H7 (cell line): ENCODE measurements around the gene THBD. TPM values are rescaled to one million over a fixed set of nuclear protein-coding genes. Genes with fewer than 3 reads are reported as not detected.

Experiments used
- DNase-seq: peaks from one replicate; pipeline ENCODE4 v3.0.0; 2012
- H3K27me3 ChIP-seq: 2 replicates; pipeline ENCODE4 v1.6.0; 2011; ENCODE audit warnings: mild to moderate bottlenecking, low read length; ENCODE audit not compliant: control insufficient read depth, insufficient read depth
- H3K36me3 ChIP-seq: replicated peaks from 2 replicates; pipeline ENCODE4 v1.5.1; 2011; ENCODE audit warnings: low read length; ENCODE audit not compliant: control insufficient read depth, insufficient read depth
- H3K4me3 ChIP-seq: 2 replicates; pipeline ENCODE4 v1.5.1; 2011; ENCODE audit warnings: low read depth, mild to moderate bottlenecking, control low read depth, low read length, moderate library complexity; ENCODE audit not compliant: insufficient read depth
- total RNA-seq: library from RNA; depleted of rRNA; stranded (reverse); fragments of >200 nt; shearing (Covaris generic); gene quantifications from 2 replicates; pipeline ENCODE4 v1.2.3, GENCODE V29; 2014

The THBD gene
- total RNA-seq, 1 experiment from 2014 or later, result 1.2 TPM

GRCh38 chr20:23078351-23079015, 29.0 kb upstream of the THBD start:
- DNase-seq, result no peak
- Histone ChIP-seq H3K4me3 (no peak overlapping the region), H3K27me3 (no peaks in the 10 kb centered on the region)

GRCh38 chr20:23077277-23077676, 27.8 kb upstream of the THBD start:
- Histone ChIP-seq H3K4me3 (no peak overlapping the region), H3K36me3 (no peaks in the 10 kb centered on the region), H3K27me3 (no peaks in the 10 kb centered on the region)
- DNase-seq, result no peak

More at GRCh38 chr20:23078351-23079015, 29.0 kb upstream of the THBD start:
- no peaks in the 10 kb centered on the region for H3K36me3 ChIP-seq

- DNase-seq, result no peak
- Histone ChIP-seq H3K4me3 (no peak overlapping the region), H3K36me3 (no peaks in the 10 kb centered on the region), H3K27me3 (no peaks in the 10 kb centered on the region)
Observed at GRCh38 chr20:23074052-23074451, 24.6 kb upstream of the THBD start.

GRCh38 chr20:23072892-23073586, 23.6 kb upstream of the THBD start:
- Histone ChIP-seq H3K36me3 (no peaks in the 10 kb centered on the region), H3K4me3 (no peak overlapping the region), H3K27me3 (no peaks in the 10 kb centered on the region)
- no peak for DNase-seq

GRCh38 chr20:23071996-23072395, 22.5 kb upstream of the THBD start:
- no peak overlapping the region for H3K4me3 ChIP-seq
- no peaks in the 10 kb centered on the region for H3K27me3 ChIP-seq
- no peak for DNase-seq
- H3K36me3 ChIP-seq, result no peaks in the 10 kb centered on the region

- Histone ChIP-seq H3K27me3 (no peaks in the 10 kb centered on the region), H3K36me3 (no peaks in the 10 kb centered on the region), H3K4me3 (no peak overlapping the region)
- DNase-seq, result no peak
Observed at GRCh38 chr20:23071398-23071797, 21.9 kb upstream of the THBD start.

GRCh38 chr20:23069108-23069507, 19.6 kb upstream of the THBD start:
- no peaks in the 10 kb centered on the region for H3K36me3 ChIP-seq
- H3K4me3 ChIP-seq, result no peak overlapping the region
- H3K27me3 ChIP-seq, result no peaks in the 10 kb centered on the region
- no peak for DNase-seq

- no peak for DNase-seq
- Histone ChIP-seq H3K4me3 (no peak overlapping the region), H3K36me3 (no peaks in the 10 kb centered on the region), H3K27me3 (no peaks in the 10 kb centered on the region)
Observed at GRCh38 chr20:23068283-23068682, 18.8 kb upstream of the THBD start.

GRCh38 chr20:23066772-23067171, 17.3 kb upstream of the THBD start:
- DNase-seq, result no peak
- Histone ChIP-seq H3K27me3 (no peaks in the 10 kb centered on the region), H3K4me3 (no peak overlapping the region), H3K36me3 (no peaks in the 10 kb centered on the region)

- Histone ChIP-seq H3K4me3 (no peak overlapping the region), H3K36me3 (no peaks in the 10 kb centered on the region), H3K27me3 (no peaks in the 10 kb centered on the region)
- DNase-seq, result no peak
Observed at GRCh38 chr20:23065266-23066201, 16.1 kb upstream of the THBD start.

GRCh38 chr20:23063581-23063980, 14.1 kb upstream of the THBD start:
- DNase-seq, result no peak
- Histone ChIP-seq H3K36me3 (no peaks in the 10 kb centered on the region), H3K27me3 (no peaks in the 10 kb centered on the region), H3K4me3 (no peak overlapping the region)

- Histone ChIP-seq H3K4me3 (no peak overlapping the region), H3K27me3 (no peaks in the 10 kb centered on the region), H3K36me3 (no peaks in the 10 kb centered on the region)
- DNase-seq, result no peak
Observed at GRCh38 chr20:23063168-23063567, 13.7 kb upstream of the THBD start.

GRCh38 chr20:23062632-23063031, 13.2 kb upstream of the THBD start:
- Histone ChIP-seq H3K4me3 (no peak overlapping the region), H3K36me3 (no peaks in the 10 kb centered on the region), H3K27me3 (no peaks in the 10 kb centered on the region)
- no peak for DNase-seq

GRCh38 chr20:23061734-23062561, 12.5 kb upstream of the THBD start:
- Histone ChIP-seq H3K27me3 (no peaks in the 10 kb centered on the region), H3K36me3 (no peaks in the 10 kb centered on the region), H3K4me3 (no peak overlapping the region)
- DNase-seq, result peak; percentile 61
